ENCODE results near the gene FBXL5.

DNA sequence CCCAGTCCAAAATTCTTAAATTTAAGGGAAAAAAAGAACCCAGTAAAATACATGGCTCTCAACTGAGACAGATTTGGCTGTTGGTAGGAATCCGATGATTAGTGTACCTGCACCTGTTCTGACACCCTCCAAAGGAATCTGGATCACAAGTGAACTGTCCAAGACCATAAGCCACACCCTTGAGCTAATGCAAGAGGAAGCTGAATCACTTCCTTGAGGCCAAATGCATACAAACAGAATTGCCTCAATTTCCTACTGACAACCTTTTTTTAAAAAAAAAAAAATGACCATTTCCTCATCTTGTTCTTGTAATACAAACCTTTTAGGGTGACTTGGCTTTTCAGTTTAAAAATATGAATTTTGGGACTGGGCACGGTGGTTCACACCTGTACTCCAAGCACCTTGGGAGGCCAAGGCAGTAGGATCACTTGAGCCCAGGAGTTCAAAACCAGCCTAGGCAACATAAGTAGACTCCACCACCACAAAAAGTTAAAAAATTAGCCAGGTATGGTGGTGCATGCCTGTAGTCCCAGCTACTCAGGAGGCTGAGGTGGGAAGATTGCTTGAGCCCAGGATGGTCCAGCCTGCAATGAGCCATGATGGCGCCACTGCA is 10.7 kb upstream of the FBXL5 start:
- TF ChIP-seq CTCF (IDR thresholded peaks at IDR 0.05) = no peak
- no peak for TF ChIP-seq ZFX (IDR thresholded peaks at IDR 0.05; ENCODE audit: borderline replicate concordance)
